Midbrain (tissue), 1 donor: ENCODE measurements around the gene TNNT1.

Experiments used
- DNase-seq: peaks from one replicate; lab custom pipeline; 2025; lab: John Stamatoyannopoulos, UW

Gene TNNT1

DNA sequence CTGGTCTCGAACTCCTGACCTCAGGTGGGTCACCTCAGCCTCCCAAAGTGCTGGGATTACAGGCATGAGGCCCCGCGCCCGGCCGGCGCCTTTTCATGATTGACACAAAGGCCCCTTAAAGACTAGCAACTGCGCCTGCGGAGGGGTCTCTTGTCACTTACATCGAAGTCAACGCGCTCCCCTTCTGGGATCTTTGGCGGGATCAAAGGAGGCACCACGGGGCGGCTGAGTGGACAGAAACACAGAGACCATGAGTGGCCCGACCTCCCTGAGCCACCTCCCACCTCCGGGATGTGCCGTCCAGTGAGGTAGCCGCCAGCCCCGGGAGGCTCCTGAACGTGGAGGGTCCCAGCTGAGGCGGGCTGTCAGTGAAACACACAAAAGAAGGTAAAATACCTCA is 7.3 kb downstream of the TNNT1 start:
- no peak for DNase-seq

GRCh38 chr19:55137915-55138314 is 11.1 kb downstream of the TNNT1 start:
- DNase-seq: no peak

DNA sequence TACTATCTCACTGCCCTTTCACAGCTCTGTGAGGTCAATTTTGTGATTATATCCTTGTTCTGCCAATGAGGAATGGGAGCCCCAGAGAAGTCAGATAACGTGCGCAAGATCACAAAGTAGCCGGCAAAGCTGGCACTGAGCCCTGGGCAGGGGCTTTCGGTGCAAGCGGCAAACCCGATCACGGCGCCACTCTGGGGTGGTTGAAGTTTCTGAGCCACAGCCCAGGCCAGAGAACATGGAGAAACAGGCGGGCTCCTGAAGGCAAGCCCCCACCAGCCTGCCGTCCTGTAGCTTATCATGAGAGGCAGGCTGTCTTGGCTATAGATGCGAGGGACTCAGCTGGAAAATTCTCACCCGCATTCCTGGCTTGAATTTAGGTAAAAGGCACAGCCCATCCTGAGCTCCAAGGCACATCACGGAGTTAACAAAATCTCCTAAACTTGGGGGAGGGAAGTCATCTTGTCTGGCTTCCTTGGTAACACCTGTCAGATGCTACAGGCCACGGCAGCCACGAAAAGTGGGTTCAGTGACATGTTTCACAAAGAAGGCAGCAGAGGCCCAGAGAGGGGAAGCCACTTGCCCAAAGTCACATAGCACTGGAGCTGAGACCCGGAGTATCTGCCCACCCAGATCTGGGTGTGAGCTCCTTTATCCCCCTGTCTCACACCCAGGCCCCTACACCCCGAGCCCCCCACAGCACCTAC is 12.5 kb downstream of the TNNT1 start:
- no peak for DNase-seq

DNA sequence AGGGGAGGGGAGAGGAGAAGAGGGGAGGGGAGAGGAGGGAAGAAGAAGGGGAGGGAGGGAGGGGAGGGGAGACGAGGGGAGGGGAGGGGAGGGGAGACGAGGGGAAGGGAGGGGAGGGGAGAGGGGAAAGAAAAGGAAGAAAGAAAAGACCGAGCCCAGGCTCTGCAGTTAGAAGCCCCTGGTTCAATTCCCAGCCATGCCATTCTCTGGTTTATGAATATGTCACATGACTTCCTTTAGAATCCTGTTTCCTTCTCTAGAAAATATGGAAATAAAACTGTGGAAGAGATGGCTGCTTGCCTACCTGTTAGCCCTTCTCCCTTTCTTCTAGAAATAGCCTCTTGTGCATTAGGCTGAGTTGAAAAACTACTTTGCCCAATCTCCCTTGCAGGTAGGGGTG is 14.3 kb downstream of the TNNT1 start:
- no peak for DNase-seq

GRCh38 chr19:55133639-55134444 is 15.2 kb downstream of the TNNT1 start:
- no peak for DNase-seq

GRCh38 chr19:55132453-55133129 is 16.4 kb downstream of the TNNT1 start:
- DNase-seq: no peak

GRCh38 chr19:55131421-55131820 is 17.6 kb downstream of the TNNT1 start:
- DNase-seq: no peak

DNA sequence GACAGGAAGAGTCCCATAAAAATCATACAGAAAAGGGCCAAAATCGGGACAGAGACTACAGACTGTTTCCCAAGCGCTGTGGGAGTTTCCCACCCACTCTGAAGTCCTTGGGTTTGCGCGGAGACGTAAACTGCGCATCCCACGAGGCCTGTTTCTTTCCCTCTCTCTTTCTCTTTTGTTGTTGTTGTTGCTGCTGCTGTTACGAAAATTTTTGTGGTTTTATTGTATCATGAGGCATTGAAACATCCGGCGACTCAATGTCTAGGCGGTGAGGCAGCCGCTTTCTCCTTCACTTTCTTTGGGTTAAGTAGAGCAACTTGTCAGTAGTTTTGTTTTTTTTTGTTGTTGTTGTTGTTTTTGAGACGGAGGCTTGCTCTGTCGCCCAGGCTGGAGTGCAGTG is 30.0 kb downstream of the TNNT1 start:
- no peak for DNase-seq

GRCh38 chr19:55118401-55118991 is 30.5 kb downstream of the TNNT1 start:
- peak; percentile 65 for DNase-seq

DNA sequence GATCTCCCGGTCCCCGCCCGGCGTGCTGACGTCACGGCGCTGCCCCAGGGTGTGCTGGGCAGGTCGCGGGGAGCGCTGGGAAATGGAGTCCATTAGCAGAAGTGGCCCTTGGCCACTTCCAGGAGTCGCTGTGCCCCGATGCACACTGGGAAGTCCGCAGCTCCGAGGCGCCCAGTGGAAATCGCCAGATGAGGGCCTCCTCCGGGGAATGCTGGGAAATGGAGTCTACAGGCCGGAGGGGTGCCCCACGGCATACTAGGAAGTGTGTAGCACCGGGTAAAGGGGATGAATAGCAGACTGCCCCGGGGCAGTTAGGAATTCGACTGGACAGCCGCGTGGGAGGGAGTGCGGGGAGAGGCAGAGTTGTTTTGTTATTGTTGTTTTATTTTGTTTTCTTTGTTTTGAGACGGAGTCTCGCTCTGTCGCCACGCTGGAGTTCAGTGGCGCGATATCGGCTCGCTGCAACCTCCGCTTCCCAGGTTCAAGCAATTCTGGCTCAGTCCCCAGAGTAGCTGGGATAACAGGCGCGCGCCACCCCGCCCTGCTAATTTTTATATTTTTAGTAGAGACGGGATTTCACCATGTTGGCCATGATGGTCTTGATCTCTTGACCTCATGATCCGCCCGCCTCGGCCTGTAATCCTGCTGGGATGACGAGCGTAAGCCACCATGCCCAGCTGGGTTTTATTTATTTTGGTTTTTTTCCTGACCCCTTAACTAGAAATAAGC is 31.2 kb downstream of the TNNT1 start:
- DNase-seq: peak; percentile 99

DNA sequence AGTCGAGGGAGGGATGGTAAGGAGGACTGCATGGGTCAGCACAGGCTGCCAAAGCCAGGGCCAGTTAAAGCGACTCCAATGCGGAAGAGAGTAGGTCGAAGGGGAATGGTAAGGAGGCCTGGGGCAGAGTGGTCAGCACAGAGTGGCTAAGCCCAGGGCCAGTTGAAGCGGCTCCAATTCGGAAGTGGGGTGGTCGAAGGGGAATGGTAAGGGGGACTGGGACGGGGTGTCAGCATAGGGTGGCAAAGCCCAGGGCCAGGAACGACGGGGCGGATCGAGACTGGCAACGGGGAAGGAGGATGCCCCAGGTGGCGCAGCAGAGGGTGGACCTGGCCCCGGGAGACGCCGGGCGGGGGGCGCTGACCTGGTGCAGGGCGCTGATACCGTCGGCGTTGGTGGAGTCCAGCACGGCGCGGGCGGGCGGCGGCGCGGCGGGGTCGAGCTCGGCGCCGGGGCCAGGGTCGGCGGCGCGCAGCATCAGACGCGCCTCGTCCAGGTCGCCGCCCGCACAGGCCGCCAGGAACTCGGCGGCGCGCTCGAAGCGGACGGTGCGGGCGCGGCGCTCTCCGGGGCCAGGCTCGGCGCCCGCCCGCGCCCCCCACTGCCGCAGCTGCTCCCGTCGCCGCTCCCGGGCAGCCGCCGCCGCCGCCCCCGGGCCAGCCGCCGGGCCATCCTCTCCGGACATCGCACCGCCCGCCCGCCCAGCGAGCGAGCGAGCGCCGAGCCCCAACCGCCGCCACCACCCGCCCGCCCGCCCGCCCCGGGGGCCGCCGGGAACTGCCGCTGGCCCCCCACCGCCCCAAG is 31.9 kb downstream of the TNNT1 start, which contains the start of gene PPP1R12C:
PPP1R12C (minus strand) TSS at position 779 of the 804 bp plus-strand sequence; CDS start at position 685, 94 bp downstream.
- no peak for DNase-seq

GRCh38 chr19:55116232-55116858 is 32.7 kb downstream of the TNNT1 start:
- peak; percentile 61 for DNase-seq

DNA sequence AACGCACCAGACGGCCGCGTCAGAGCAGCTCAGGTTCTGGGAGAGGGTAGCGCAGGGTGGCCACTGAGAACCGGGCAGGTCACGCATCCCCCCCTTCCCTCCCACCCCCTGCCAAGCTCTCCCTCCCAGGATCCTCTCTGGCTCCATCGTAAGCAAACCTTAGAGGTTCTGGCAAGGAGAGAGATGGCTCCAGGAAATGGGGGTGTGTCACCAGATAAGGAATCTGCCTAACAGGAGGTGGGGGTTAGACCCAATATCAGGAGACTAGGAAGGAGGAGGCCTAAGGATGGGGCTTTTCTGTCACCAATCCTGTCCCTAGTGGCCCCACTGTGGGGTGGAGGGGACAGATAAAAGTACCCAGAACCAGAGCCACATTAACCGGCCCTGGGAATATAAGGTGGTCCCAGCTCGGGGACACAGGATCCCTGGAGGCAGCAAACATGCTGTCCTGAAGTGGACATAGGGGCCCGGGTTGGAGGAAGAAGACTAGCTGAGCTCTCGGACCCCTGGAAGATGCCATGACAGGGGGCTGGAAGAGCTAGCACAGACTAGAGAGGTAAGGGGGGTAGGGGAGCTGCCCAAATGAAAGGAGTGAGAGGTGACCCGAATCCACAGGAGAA is 33.5 kb downstream of the TNNT1 start:
- no peak for DNase-seq

DNA sequence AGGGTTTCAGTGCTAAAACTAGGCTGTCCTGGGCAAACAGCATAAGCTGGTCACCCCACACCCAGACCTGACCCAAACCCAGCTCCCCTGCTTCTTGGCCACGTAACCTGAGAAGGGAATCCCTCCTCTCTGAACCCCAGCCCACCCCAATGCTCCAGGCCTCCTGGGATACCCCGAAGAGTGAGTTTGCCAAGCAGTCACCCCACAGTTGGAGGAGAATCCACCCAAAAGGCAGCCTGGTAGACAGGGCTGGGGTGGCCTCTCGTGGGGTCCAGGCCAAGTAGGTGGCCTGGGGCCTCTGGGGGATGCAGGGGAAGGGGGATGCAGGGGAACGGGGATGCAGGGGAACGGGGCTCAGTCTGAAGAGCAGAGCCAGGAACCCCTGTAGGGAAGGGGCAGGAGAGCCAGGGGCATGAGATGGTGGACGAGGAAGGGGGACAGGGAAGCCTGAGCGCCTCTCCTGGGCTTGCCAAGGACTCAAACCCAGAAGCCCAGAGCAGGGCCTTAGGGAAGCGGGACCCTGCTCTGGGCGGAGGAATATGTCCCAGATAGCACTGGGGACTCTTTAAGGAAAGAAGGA is 34.4 kb downstream of the TNNT1 start:
- DNase-seq: no peak

DNA sequence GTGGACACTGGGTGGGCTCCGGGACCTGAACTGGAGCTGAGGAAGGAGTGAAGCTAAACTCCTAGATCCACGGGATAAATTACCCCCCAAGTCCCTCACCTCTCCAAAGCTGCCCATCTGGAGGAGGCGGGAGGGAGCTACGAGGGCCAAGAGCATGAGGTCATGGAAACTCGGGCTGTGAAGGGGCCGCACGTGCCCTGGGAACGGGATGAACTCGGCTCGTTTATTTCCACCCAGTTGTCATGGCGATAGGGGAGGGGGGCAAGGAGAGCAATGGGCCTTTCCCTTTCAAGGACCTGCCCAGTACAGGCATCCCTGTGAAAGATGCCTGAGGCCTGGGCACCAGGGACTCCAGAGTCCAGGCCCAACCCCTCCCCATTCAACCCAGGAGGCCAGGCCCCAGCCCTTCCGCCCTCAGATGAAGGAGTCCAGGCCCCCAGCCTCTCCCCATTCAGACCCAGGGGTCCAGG is 35.4 kb downstream of the TNNT1 start:
- peak; percentile 30 for DNase-seq

GRCh38 chr19:55112777-55113569 is 36.0 kb downstream of the TNNT1 start:
- no peak for DNase-seq

DNA sequence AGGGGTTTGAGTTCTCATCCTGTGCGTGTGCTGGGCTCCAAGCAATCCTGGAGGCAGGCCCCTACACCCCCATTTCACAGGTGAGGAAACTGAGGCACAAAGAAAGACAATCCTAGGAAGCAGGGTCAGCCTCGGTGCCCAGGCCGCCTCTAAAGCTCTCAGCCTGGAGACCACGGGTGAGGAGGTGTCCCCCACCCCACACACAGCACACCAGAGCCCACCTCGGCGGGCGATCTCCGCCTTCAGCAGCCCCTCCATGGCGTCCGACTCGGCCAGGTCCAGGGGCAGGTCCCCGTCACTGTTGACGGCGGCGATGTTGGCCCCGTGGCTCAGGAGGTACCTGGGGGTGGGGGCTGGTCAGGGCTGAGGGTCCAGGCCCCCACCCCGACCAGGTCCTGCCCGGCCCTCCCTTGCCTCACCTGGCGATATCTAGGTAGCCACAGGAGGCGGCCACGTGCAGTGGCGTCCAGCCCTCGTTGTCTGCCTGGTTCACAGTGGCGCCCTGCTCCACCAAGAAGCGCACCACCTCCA is 36.7 kb downstream of the TNNT1 start:
- no peak for DNase-seq

DNA sequence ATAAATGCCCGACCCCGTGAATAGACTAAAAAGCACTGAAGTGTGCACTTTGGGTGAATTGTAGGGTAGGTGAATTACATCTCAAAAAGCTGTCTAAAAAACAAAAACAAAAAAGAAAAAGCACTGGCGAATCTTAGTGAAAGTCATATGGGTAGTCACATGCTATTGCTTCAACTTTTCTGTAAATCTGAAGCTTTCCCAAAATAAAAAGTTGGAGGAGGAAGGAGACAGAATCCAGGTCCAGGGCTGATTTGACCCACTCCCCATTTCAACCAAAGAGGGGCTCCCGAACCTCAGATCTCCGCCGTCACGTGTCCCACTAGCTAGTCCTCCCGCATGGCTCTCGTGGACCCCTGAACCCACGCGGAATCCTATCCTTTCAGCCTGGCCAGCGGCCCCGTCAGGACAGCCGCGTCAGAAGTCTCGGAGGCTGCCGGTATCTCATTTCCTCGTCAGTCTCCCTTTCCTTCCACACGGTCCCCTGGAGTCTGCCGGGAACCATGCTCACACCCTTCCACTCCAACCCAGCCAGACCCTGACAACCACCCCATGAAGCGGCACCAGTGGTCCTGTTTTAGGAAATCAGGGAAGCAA is 37.7 kb downstream of the TNNT1 start:
- DNase-seq: no peak
